ENCODE measurements around the gene TSPEAR. TPM values are rescaled to one million over a fixed set of nuclear protein-coding genes. Genes with fewer than 3 reads are reported as not detected.

Gene TSPEAR
- total RNA-seq, 1 donor from 2014 or later = not detected

GRCh38 chr21:44529011-44529421, 182.4 kb downstream of the TSPEAR start:
- Mint-ChIP-seq H3K4me1 (ENCODE audit: low read depth) (no peaks in the 10 kb centered on the region), H3K27me3 (peaks cover 4% of the 10 kb centered on the region), H3K27ac (no peak overlapping the region), H3K36me3 (ENCODE audit: insufficient read depth) (no peaks in the 10 kb centered on the region), H3K4me3 (ENCODE audit: low read depth) (no peak overlapping the region), H3K9me3 (ENCODE audit: low read depth) (no peaks in the 10 kb centered on the region)
- TF ChIP-seq CTCF (IDR thresholded peaks at IDR 0.05; ENCODE audit: unreplicated experiment) = no peak
- no peak for DNase-seq (ENCODE audit: low spot score, unreplicated experiment)

GRCh38 chr21:44528634-44528995, 182.8 kb downstream of the TSPEAR start:
- no peaks in the 10 kb centered on the region for H3K4me1 Mint-ChIP-seq (ENCODE audit: low read depth)
- H3K9me3 Mint-ChIP-seq (ENCODE audit: low read depth) = no peaks in the 10 kb centered on the region
- no peak overlapping the region for H3K27ac Mint-ChIP-seq
- TF ChIP-seq CTCF (IDR thresholded peaks at IDR 0.05; ENCODE audit: unreplicated experiment) = no peak
- H3K4me3 Mint-ChIP-seq (ENCODE audit: low read depth) = no peak overlapping the region
- H3K27me3 Mint-ChIP-seq = peaks cover 4% of the 10 kb centered on the region
- DNase-seq (ENCODE audit: low spot score, unreplicated experiment) = no peak
- no peaks in the 10 kb centered on the region for H3K36me3 Mint-ChIP-seq (ENCODE audit: insufficient read depth)

- no peaks in the 10 kb centered on the region for H3K9me3 Mint-ChIP-seq (ENCODE audit: low read depth)
- H3K4me1 Mint-ChIP-seq (ENCODE audit: low read depth) = no peaks in the 10 kb centered on the region
- no peaks in the 10 kb centered on the region for H3K36me3 Mint-ChIP-seq (ENCODE audit: insufficient read depth)
- H3K27ac Mint-ChIP-seq = no peak overlapping the region
- peaks cover 4% of the 10 kb centered on the region for H3K27me3 Mint-ChIP-seq
- no peak for DNase-seq (ENCODE audit: low spot score, unreplicated experiment)
- TF ChIP-seq CTCF (IDR thresholded peaks at IDR 0.05; ENCODE audit: unreplicated experiment) = no peak
- H3K4me3 Mint-ChIP-seq (ENCODE audit: low read depth) = no peak overlapping the region
Observed at GRCh38 chr21:44527983-44528633, 183.3 kb downstream of the TSPEAR start.

- no peaks in the 10 kb centered on the region for H3K36me3 Mint-ChIP-seq (ENCODE audit: insufficient read depth)
- H3K27ac Mint-ChIP-seq = no peak overlapping the region
- H3K9me3 Mint-ChIP-seq (ENCODE audit: low read depth) = no peaks in the 10 kb centered on the region
- no peak for TF ChIP-seq CTCF (IDR thresholded peaks at IDR 0.05; ENCODE audit: unreplicated experiment)
- no peaks in the 10 kb centered on the region for H3K4me1 Mint-ChIP-seq (ENCODE audit: low read depth)
- H3K4me3 Mint-ChIP-seq (ENCODE audit: low read depth) = no peak overlapping the region
- no peak for DNase-seq (ENCODE audit: low spot score, unreplicated experiment)
- peaks cover 4% of the 10 kb centered on the region for H3K27me3 Mint-ChIP-seq
Observed at GRCh38 chr21:44527156-44527982, 184.0 kb downstream of the TSPEAR start.

GRCh38 chr21:44526096-44526997, 185.0 kb downstream of the TSPEAR start:
- TF ChIP-seq CTCF (IDR thresholded peaks at IDR 0.05; ENCODE audit: unreplicated experiment) = no peak
- Mint-ChIP-seq H3K4me3 (ENCODE audit: low read depth) (no peak overlapping the region), H3K27ac (no peak overlapping the region), H3K9me3 (ENCODE audit: low read depth) (no peaks in the 10 kb centered on the region), H3K4me1 (ENCODE audit: low read depth) (no peaks in the 10 kb centered on the region), H3K36me3 (ENCODE audit: insufficient read depth) (no peaks in the 10 kb centered on the region), H3K27me3 (peaks cover 4% of the 10 kb centered on the region)
- DNase-seq (ENCODE audit: low spot score, unreplicated experiment) = no peak
